ENCODE measurements around the gene PRSS27.

PRSS27 gene

GRCh38 chr16:2749936-2750335, 29.9 kb upstream of the PRSS27 start:
- no peak for DNase-seq

- no peak for DNase-seq
These were observed 29.5 kb upstream of the PRSS27 start for GRCh38 chr16:2749476-2749875.

GRCh38 chr16:2748757-2749455, 28.9 kb upstream of the PRSS27 start:
- no peak for DNase-seq

- DNase-seq: no peak
These were observed 25.9 kb upstream of the PRSS27 start for GRCh38 chr16:2745961-2746360.

GRCh38 chr16:2745116-2745890, 25.3 kb upstream of the PRSS27 start:
- DNase-seq: no peak

GRCh38 chr16:2744711-2745110, 24.7 kb upstream of the PRSS27 start:
- DNase-seq: no peak

GRCh38 chr16:2743007-2743810, 23.2 kb upstream of the PRSS27 start:
- DNase-seq: no peak

- DNase-seq: no peak
These were observed 22.4 kb upstream of the PRSS27 start for GRCh38 chr16:2742323-2743006.

GRCh38 chr16:2741168-2741567, 21.1 kb upstream of the PRSS27 start:
- DNase-seq: no peak

GRCh38 chr16:2740476-2740875, 20.5 kb upstream of the PRSS27 start:
- no peak for DNase-seq

- no peak for DNase-seq
These were observed 19.8 kb upstream of the PRSS27 start for GRCh38 chr16:2739625-2740430.

GRCh38 chr16:2738615-2739014, 18.6 kb upstream of the PRSS27 start:
- no peak for DNase-seq

- no peak for DNase-seq
These were observed 17.9 kb upstream of the PRSS27 start for GRCh38 chr16:2737895-2738418.

GRCh38 chr16:2737238-2737605, 17.2 kb upstream of the PRSS27 start:
- no peak for DNase-seq

GRCh38 chr16:2736476-2737237, 16.6 kb upstream of the PRSS27 start:
- DNase-seq: no peak

GRCh38 chr16:2734844-2735515, 15.0 kb upstream of the PRSS27 start:
- DNase-seq: no peak

- DNase-seq: no peak
These were observed 8.0 kb upstream of the PRSS27 start for GRCh38 chr16:2728034-2728433.

GRCh38 chr16:2726923-2727322, 6.9 kb upstream of the PRSS27 start:
- no peak for DNase-seq

- DNase-seq: no peak
These were observed 4.9 kb upstream of the PRSS27 start for GRCh38 chr16:2724816-2725348.

GRCh38 chr16:2724088-2724676, 4.2 kb upstream of the PRSS27 start:
- DNase-seq: no peak

All from activated gamma-delta T cell (primary cell).